Tibial nerve (tissue), 4 donors: ENCODE data around the gene SOS1. TPM values are rescaled to one million over a fixed set of nuclear protein-coding genes. Genes with fewer than 3 reads are reported as not detected.

ENCODE experiments used
- DNase-seq, 2 donors: peaks; one replicate each; pipeline ENCODE4 v3.0.0-alpha.2; 2019; ENCODE audit warnings: low spot score in 2 of 2
- H3K27ac ChIP-seq, 4 donors: fragments of 200-600 bp; sonication (generic) in 3 of 4; one replicate each; pipeline ENCODE4 v1.5.1; 2017 to 2019; ENCODE audit warnings: mild to moderate bottlenecking in 1 of 4
- H3K27me3 ChIP-seq, 2 donors: fragments of 200-600 bp; sonication (generic) in 1 of 2; one replicate each; pipeline versions ENCODE4 v1.5.1 to v1.6.0; 2017 to 2019
- H3K36me3 ChIP-seq, 3 donors: fragments of 200-600 bp; sonication (generic); one replicate each; pipeline ENCODE4 v1.5.1; 2018 to 2019
- H3K4me1 ChIP-seq, 4 donors: fragments of 200-600 bp; sonication (generic) in 3 of 4; one replicate each; pipeline ENCODE4 v1.5.1; 2017 to 2019
- H3K4me3 ChIP-seq, 4 donors: fragments of 200-600 bp; sonication (generic) in 3 of 4; one replicate each; pipeline ENCODE4 v1.5.1; 2017 to 2019; ENCODE audit warnings: mild to moderate bottlenecking in 1 of 4, moderate library complexity in 1 of 4
- H3K9me3 ChIP-seq, 4 donors: fragments of 200-600 bp; sonication (generic) in 3 of 4; one replicate each; pipeline ENCODE4 v1.5.1; 2017 to 2019
- EP300 ChIP-seq, 2 donors: sonication (generic); formaldehyde crosslinking; IDR thresholded peaks; one replicate each; pipeline ENCODE4 v1.6.1; 2017; ENCODE audit warnings: antibody characterized with exemption in 2 of 2, mild to moderate bottlenecking in 1 of 2
- POLR2A ChIP-seq, 2 donors: fragments of 450-650 bp; IDR thresholded peaks; one replicate each; pipeline ENCODE4 v1.6.1; 2017; ENCODE audit warnings: antibody characterized with exemption in 2 of 2, mild to moderate bottlenecking in 2 of 2, moderate library complexity in 2 of 2
- WGBS, 2 donors: methylation state at CpG; one replicate each; pipeline ENCODE4 v1.1.5; 2018; 5-methylcytosine and 5-hydroxymethylcytosine counted together
- total RNA-seq, 4 donors: library from RNA; depleted of rRNA; stranded (reverse); fragments of >200 nt; gene quantifications; one replicate each; pipeline ENCODE4 v1.1.0, GENCODE V29; 2016
- TF ChIP-seq, protein P1 (sequence below), 5 experiments: fragments of 200-600 bp in 3 of 5; fragments of 450-650 bp in 2 of 5; sonication (generic) in 3 of 5; IDR thresholded peaks; one replicate each; pipeline ENCODE4 v1.5.1; 2016 to 2019; ENCODE audit warnings: antibody characterized with exemption in 5 of 5, mild to moderate bottlenecking in 3 of 5, moderate library complexity in 2 of 5

SOS1 gene
- total RNA-seq, 4 donors from 2014 or later = 18.6 to 27.3 (median 23.4) TPM

DNA sequence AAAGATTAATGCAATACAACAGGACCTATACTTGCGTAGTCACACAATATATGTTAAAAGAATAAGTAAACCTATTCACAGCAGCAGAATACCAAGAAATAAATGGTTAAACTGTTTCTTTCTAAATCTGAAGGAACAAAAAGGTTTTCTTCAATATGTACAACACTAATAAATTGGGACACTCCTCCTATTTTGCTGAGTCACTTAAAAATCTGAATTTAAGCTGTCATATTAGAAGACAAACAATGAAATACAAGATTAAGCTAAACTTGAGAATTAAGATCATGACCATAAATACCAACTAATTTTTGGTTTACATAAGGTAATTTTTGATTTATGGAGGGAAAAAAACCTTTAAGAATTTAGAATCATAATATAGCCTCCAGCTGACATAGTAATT is 138.4 kb downstream of the SOS1 start:
- TF ChIP-seq POLR2A (IDR thresholded peaks at IDR 0.05) = no peak
- TF ChIP-seq, protein P1, sequence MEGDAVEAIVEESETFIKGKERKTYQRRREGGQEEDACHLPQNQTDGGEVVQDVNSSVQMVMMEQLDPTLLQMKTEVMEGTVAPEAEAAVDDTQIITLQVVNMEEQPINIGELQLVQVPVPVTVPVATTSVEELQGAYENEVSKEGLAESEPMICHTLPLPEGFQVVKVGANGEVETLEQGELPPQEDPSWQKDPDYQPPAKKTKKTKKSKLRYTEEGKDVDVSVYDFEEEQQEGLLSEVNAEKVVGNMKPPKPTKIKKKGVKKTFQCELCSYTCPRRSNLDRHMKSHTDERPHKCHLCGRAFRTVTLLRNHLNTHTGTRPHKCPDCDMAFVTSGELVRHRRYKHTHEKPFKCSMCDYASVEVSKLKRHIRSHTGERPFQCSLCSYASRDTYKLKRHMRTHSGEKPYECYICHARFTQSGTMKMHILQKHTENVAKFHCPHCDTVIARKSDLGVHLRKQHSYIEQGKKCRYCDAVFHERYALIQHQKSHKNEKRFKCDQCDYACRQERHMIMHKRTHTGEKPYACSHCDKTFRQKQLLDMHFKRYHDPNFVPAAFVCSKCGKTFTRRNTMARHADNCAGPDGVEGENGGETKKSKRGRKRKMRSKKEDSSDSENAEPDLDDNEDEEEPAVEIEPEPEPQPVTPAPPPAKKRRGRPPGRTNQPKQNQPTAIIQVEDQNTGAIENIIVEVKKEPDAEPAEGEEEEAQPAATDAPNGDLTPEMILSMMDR (IDR thresholded peaks at IDR 0.05) = no peak
- TF ChIP-seq EP300 (IDR thresholded peaks at IDR 0.05) = no peak
- H3K36me3 ChIP-seq = peaks cover 0 to 35% (median 0%) of the 10 kb centered on the region in 3 donors
- H3K27ac ChIP-seq = no peak overlapping the region
- DNase-seq = no peak
- 94 to 96% methylated on average over 1 of the region's 1 CpG for WGBS, 2 donors
- no peak overlapping the region for H3K4me3 ChIP-seq
- H3K27me3 ChIP-seq = no peaks in the 10 kb centered on the region
- H3K9me3 ChIP-seq = no peaks in the 10 kb centered on the region
- no peaks in the 10 kb centered on the region for H3K4me1 ChIP-seq

DNA sequence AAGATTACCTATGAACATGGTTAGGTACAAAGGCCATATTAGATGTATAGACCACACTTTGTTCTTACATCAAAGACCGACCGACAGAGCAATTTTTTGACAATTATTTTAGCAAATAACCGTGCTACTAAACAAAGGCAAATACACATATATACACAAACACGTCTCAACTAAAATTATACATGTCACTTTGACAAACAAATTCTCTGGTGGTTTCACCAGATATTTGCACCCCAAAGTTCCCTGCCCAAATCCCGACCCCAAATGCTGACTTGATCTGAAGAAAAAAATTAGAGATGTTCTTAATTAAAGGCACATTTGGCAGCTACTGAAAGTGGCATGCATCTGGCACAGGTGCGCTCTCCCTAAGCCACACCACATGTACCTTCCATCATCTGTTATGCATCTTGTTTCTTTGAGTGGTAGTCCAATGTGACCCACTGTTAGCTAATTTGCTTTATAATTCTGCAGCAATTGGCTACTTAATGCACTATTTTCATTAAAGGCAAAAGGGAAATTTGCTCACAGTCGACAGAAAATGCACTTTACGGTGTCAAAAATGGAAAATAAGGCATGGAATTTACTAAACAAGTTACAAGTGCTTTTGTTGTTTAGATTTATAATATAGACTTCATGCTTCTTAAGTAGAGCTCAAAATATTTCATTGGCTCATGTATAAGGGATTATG is 139.0 kb downstream of the SOS1 start:
- H3K4me1 ChIP-seq = no peaks in the 10 kb centered on the region
- no peak for DNase-seq
- H3K27ac ChIP-seq = no peak overlapping the region
- H3K9me3 ChIP-seq = no peaks in the 10 kb centered on the region
- WGBS, 2 donors = 88 to 92% methylated on average over 8 of the region's 8 CpGs
- TF ChIP-seq, protein P1 (IDR thresholded peaks at IDR 0.05) = no peak
- TF ChIP-seq POLR2A (IDR thresholded peaks at IDR 0.05) (no peak), EP300 (IDR thresholded peaks at IDR 0.05) (no peak)
- H3K4me3 ChIP-seq = no peak overlapping the region
- H3K27me3 ChIP-seq = no peaks in the 10 kb centered on the region
- peaks cover 0 to 34% (median 0%) of the 10 kb centered on the region in 3 donors for H3K36me3 ChIP-seq

DNA sequence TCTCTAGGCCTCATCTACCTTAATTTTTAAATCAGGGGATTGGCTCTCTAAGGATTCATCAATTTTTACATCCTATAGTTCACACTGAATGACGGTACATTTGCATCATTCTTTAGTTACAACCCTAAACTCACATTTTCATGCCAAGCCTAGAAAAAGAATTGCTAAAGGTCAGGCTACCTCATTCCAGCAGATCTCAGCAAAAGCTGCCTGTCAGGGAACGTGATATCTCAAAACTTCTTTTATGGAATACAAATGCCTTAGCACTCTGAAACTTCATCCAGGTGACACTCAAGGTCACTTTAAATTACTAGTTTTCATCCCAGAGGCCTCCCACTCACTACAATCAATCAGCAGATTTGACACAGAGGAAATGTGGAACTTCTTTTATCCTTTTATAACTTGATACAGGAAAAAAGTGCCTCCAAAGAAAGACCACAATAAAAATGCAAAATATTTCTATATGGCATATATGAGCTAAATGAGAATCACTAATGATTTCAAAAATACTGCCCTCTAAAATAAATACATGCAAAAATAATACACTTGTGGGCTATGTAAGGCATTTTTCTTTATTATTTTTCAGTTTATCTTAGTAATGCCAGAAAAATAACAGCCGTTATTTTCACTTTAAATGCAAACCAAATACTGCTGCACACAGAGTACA is 139.7 kb downstream of the SOS1 start:
- no peaks in the 10 kb centered on the region for H3K27me3 ChIP-seq
- H3K9me3 ChIP-seq = no peaks in the 10 kb centered on the region
- peaks cover 0 to 27% (median 0%) of the 10 kb centered on the region in 3 donors for H3K36me3 ChIP-seq
- H3K4me1 ChIP-seq = no peaks in the 10 kb centered on the region
- H3K4me3 ChIP-seq = no peak overlapping the region
- no peak overlapping the region for H3K27ac ChIP-seq
- DNase-seq = no peak
- 75 to 86% methylated on average over 3 of the region's 3 CpGs for WGBS, 2 donors
- TF ChIP-seq, protein P1 (IDR thresholded peaks at IDR 0.05) = no peak
- TF ChIP-seq POLR2A (IDR thresholded peaks at IDR 0.05) (no peak), EP300 (IDR thresholded peaks at IDR 0.05) (no peak)

DNA sequence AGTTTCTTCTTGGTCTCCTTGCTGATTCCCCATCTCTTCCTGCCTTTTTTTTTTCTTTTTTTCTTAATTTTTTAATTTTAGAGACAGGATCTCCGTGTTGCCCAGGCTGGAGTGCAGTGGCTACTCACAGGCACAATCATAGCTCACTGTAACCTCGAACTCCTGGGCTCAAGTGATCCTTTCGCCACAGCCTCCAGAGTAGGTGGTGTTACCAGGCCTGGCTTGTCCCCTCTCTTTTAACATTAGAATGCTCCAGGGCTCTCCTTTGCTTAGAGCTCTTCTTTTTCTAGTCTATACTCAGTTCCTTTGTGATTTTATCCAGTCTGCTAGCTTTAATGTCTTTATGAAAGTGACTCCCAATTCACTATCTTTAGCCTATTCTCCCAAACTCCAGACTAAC is 141.9 kb downstream of the SOS1 start:
- H3K27me3 ChIP-seq = no peaks in the 10 kb centered on the region
- H3K27ac ChIP-seq = no peak overlapping the region
- WGBS, 2 donors = 93 to 98% methylated on average over 3 of the region's 3 CpGs
- H3K4me3 ChIP-seq = no peak overlapping the region
- TF ChIP-seq EP300 (IDR thresholded peaks at IDR 0.05) (no peak), POLR2A (IDR thresholded peaks at IDR 0.05) (no peak)
- TF ChIP-seq, protein P1 (IDR thresholded peaks at IDR 0.05) = no peak
- H3K36me3 ChIP-seq = peaks cover 0 to 7% (median 0%) of the 10 kb centered on the region in 3 donors
- peaks cover 0 to 5% (median 0%) of the 10 kb centered on the region in 4 donors for H3K4me1 ChIP-seq
- no peak for DNase-seq
- no peaks in the 10 kb centered on the region for H3K9me3 ChIP-seq

DNA sequence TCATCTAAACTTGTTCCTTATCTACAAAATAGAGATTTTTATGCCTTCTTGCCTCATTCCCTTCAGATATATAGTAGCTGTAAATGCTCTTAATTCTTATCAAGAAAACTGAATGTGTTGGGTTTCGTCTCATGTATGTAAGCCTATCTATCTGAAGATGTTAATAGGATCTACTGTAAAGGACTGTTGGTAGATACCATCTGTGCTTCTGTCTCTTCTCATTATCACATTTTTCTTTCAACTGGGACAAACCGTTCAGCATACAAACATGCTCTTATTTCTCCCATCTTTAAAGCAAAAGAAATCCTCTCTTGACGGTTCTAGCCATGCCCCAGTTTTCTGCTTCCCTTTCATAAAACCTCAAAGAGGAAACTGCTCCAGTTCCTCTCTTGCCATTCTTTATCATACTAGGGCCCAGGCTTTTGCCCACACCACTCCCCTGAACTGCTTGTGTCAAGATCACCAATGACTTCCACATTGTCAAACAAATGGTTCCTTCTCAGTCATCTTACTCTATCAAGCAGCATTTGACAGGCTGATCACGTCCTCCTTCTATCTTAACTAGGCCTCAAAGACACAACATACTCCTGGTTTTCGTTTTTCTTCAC is 142.5 kb downstream of the SOS1 start:
- H3K36me3 ChIP-seq = peaks cover 0 to 2% (median 0%) of the 10 kb centered on the region in 3 donors
- no peak for DNase-seq
- no peak overlapping the region for H3K27ac ChIP-seq
- no peaks in the 10 kb centered on the region for H3K9me3 ChIP-seq
- H3K4me1 ChIP-seq = peaks cover 0 to 5% (median 0%) of the 10 kb centered on the region in 4 donors
- no peaks in the 10 kb centered on the region for H3K27me3 ChIP-seq
- H3K4me3 ChIP-seq = no peak overlapping the region
- TF ChIP-seq EP300 (IDR thresholded peaks at IDR 0.05) = no peak
- TF ChIP-seq, protein P1 (IDR thresholded peaks at IDR 0.05) = no peak
- no peak for TF ChIP-seq POLR2A (IDR thresholded peaks at IDR 0.05)
- 83 to 87% methylated on average over 5 of the region's 5 CpGs for WGBS, 2 donors
